GM23338 (cell line): ENCODE measurements around the gene TNIP1. TPM values are rescaled to one million over a fixed set of nuclear protein-coding genes. Genes with fewer than 3 reads are reported as not detected.

Experiments
- ATAC-seq: fragments of 200-7000 bp; cut with Tn5 transposase; 3 replicates; pipeline ENCODE4 v1.9.1; 2020
- DNase-seq: peaks from one replicate; pipeline ENCODE4 v3.0.0-alpha.2; 2015; ENCODE audit warnings: low spot score
- H2AFZ ChIP-seq: fragments of 200-600 bp; sonication (generic); 2 replicates; pipeline ENCODE4 v1.8.0; 2016; ENCODE audit warnings: antibody characterized with exemption, mild to moderate bottlenecking, moderate library complexity
- H3F3A ChIP-seq: fragments of 200-600 bp; sonication (generic); replicated peaks from 2 replicates; pipeline ENCODE4 v1.8.0; 2017; ENCODE audit warnings: antibody characterized with exemption, mixed run types, low read depth
- H3K27ac ChIP-seq: fragments of 200-600 bp; sonication (generic); 2 replicates; pipeline ENCODE4 v1.6.1; 2016; ENCODE audit warnings: low read depth
- H3K27me3 ChIP-seq: fragments of 200-600 bp; sonication (generic); 2 replicates; pipeline ENCODE4 v1.8.0; 2016; ENCODE audit warnings: mild to moderate bottlenecking, mixed run types, moderate library complexity; ENCODE audit not compliant: insufficient read depth
- H3K36me3 ChIP-seq: fragments of 200-600 bp; sonication (generic); 2 replicates; pipeline ENCODE4 v1.8.0; 2016; ENCODE audit warnings: mild to moderate bottlenecking; ENCODE audit not compliant: insufficient read depth
- H3K4me1 ChIP-seq: fragments of 200-600 bp; sonication (generic); 2 replicates; pipeline ENCODE4 v1.8.0; 2016; ENCODE audit warnings: mild to moderate bottlenecking, moderate library complexity; ENCODE audit not compliant: insufficient read depth
- H3K4me2 ChIP-seq: fragments of 200-600 bp; sonication (generic); 2 replicates; pipeline ENCODE4 v1.7.1; 2017; ENCODE audit warnings: mixed run types
- H3K4me3 ChIP-seq: fragments of 200-600 bp; sonication (generic); 2 replicates; pipeline ENCODE4 v1.6.1; 2016; ENCODE audit warnings: mixed run types
- H3K79me2 ChIP-seq: fragments of 200-600 bp; sonication (generic); replicated peaks from 2 replicates; pipeline ENCODE4 v1.8.0; 2017; ENCODE audit warnings: mild to moderate bottlenecking; ENCODE audit not compliant: insufficient read depth
- H3K9me2 ChIP-seq: fragments of 200-600 bp; sonication (generic); 2 replicates; pipeline ENCODE4 v1.8.0; 2017; ENCODE audit not compliant: insufficient read depth
- H4K20me1 ChIP-seq: fragments of 200-600 bp; sonication (generic); replicated peaks from 2 replicates; pipeline ENCODE4 v1.8.0; 2017; ENCODE audit warnings: mild to moderate bottlenecking; ENCODE audit not compliant: insufficient read depth
- H3K27ac Mint-ChIP-seq: 2 replicates; pipeline ENCODE4 v1.8.0; 2020; ENCODE audit warnings: inconsistent platforms, mild to moderate bottlenecking, moderate library complexity, mixed read lengths
- H3K27me3 Mint-ChIP-seq: 3 replicates; pipeline ENCODE4 v1.8.0; 2022; ENCODE audit warnings: low read depth, mild to moderate bottlenecking, moderate library complexity, mixed read lengths, inconsistent platforms; ENCODE audit not compliant: insufficient read depth, poor library complexity
- H3K36me3 Mint-ChIP-seq: 3 replicates; pipeline ENCODE4 v1.8.0; 2021; ENCODE audit warnings: low read depth, mild to moderate bottlenecking, inconsistent platforms, moderate library complexity, mixed read lengths
- H3K4me1 Mint-ChIP-seq: 3 replicates; pipeline ENCODE4 v1.8.0; 2020; ENCODE audit warnings: mild to moderate bottlenecking, inconsistent platforms, mixed read lengths
- H3K4me3 Mint-ChIP-seq: 3 replicates; pipeline ENCODE4 v1.8.0; 2021; ENCODE audit warnings: moderate library complexity, mild to moderate bottlenecking, inconsistent platforms, mixed read lengths
- H3K9me3 Mint-ChIP-seq: 3 replicates; pipeline ENCODE4 v1.8.0; 2020; ENCODE audit warnings: moderate library complexity, mild to moderate bottlenecking, inconsistent platforms, mixed read lengths
- CTCF ChIP-seq, 2 experiments: fragments of 200-600 bp in 1 of 2; sonication (generic) in 1 of 2; conservative IDR thresholded peaks; 2 replicates each; pipeline versions ENCODE4 v1.5.1 to v1.6.1; 2016 to 2017; ENCODE audit warnings: antibody characterized with exemption in 2 of 2, low read depth in 2 of 2, mild to moderate bottlenecking in 2 of 2, moderate library complexity in 1 of 2
- STAT1 ChIP-seq: IDR thresholded peaks from one replicate; pipeline ENCODE4 v1.6.1; 2016; ENCODE audit warnings: antibody characterized with exemption; ENCODE audit not compliant: unreplicated experiment
- ZNF462 ChIP-seq: fragments of 250-450 bp; sonication (Bioruptor Pico); IDR thresholded peaks from 2 replicates; pipeline ENCODE4 v1.5.0; 2020; ENCODE audit warnings: mild to moderate bottlenecking, moderate library complexity
- polyA plus RNA-seq: library from polyadenylated mRNA; unstranded; fragments of >200 nt; fragmentation: Nextera tagmentation; extraction: Ambion mirVana; gene quantifications from 2 replicates; pipeline ENCODE4 v1.2.1, GENCODE V29; 2016
- total RNA-seq: library from RNA; depleted of rRNA; stranded (reverse); fragments of >200 nt; shearing (Covaris generic); gene quantifications from 2 replicates; pipeline ENCODE4 v1.2.3, GENCODE V29; 2014

The TNIP1 gene
- total and polyA plus RNA-seq, 2 experiments from 2014 or later = 10.3 to 29.6 TPM

GRCh38 chr5:151051931-151052608 is 28.8 kb downstream of the TNIP1 start (continued):
- no peak for TF ChIP-seq ZNF462 (CRISPR knock-in tag)
- TF ChIP-seq STAT1 = no peak

GRCh38 chr5:151051066-151051930 is 29.5 kb downstream of the TNIP1 start:
- Mint-ChIP-seq H3K27me3 (peaks cover 2% of the 10 kb centered on the region), H3K4me1 (peaks cover 3% of the 10 kb centered on the region; the same call in 1 of the 3 replicates), H3K27ac (no peak overlapping the region), H3K36me3 (no peaks in the 10 kb centered on the region), H3K9me3 (no peaks in the 10 kb centered on the region), H3K4me3 (no peak overlapping the region)
- no peak overlapping the region for H3K4me2 ChIP-seq
- H3K27ac ChIP-seq = no peak overlapping the region
- no peaks in the 10 kb centered on the region for H3F3A ChIP-seq
- H2AFZ ChIP-seq = no peak overlapping the region
- no peaks in the 10 kb centered on the region for H3K79me2 ChIP-seq
- TF ChIP-seq CTCF (conservative IDR thresholded peaks at IDR 0.05; ENCODE audit: low read depth in 2 of 2) (peak; percentile 95 to 99), ZNF462 (CRISPR knock-in tag) (no peak)
- DNase-seq (peak; percentile 94), ATAC-seq (peak; percentile 90)
- H4K20me1 ChIP-seq = no peaks in the 10 kb centered on the region; the same call in 1 of the 2 replicates
- no peaks in the 10 kb centered on the region for H3K4me1 ChIP-seq
- H3K36me3 ChIP-seq = no peaks in the 10 kb centered on the region
- H3K4me3 ChIP-seq = no peak overlapping the region
- no peaks in the 10 kb centered on the region for H3K9me2 ChIP-seq
- no peaks in the 10 kb centered on the region for H3K27me3 ChIP-seq
